ENCODE data around the gene GPR52.
"Not testable (repeated sequence)": the region's sequence is repeated elsewhere in the genome, so short reads cannot be mapped to it uniquely, and the experiment has no call there.

GPR52 gene, protein sequence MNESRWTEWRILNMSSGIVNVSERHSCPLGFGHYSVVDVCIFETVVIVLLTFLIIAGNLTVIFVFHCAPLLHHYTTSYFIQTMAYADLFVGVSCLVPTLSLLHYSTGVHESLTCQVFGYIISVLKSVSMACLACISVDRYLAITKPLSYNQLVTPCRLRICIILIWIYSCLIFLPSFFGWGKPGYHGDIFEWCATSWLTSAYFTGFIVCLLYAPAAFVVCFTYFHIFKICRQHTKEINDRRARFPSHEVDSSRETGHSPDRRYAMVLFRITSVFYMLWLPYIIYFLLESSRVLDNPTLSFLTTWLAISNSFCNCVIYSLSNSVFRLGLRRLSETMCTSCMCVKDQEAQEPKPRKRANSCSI

DNA sequence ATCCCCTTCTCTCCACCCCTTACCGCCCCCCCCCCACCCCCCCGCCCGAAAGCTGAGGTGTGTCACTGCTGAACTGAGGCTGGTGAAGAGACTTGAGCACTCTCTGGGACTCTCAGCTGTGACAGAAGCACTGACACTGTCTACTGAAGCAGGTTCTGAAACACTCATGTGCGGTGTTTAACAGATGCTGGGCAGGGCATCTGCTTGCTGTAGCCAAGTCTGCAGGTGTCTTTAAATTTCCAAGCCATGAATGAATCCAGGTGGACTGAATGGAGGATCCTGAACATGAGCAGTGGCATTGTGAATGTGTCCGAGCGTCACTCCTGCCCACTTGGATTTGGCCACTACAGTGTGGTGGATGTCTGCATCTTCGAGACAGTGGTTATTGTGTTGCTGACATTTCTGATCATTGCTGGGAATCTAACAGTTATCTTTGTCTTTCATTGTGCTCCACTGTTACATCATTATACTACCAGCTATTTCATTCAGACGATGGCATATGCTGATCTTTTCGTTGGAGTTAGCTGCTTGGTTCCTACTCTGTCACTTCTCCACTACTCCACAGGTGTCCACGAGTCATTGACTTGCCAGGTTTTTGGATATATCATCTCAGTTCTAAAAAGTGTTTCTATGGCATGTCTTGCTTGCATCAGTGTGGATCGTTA lies at the start of gene GPR52:
TSS of gene GPR52 (plus strand) at position 99 of the 665 bp plus-strand sequence. CDS start at position 247, 148 bp downstream.
- DNase-seq (ENCODE audit: low spot score) = no peak
- no peak for FAIRE-seq

DNA sequence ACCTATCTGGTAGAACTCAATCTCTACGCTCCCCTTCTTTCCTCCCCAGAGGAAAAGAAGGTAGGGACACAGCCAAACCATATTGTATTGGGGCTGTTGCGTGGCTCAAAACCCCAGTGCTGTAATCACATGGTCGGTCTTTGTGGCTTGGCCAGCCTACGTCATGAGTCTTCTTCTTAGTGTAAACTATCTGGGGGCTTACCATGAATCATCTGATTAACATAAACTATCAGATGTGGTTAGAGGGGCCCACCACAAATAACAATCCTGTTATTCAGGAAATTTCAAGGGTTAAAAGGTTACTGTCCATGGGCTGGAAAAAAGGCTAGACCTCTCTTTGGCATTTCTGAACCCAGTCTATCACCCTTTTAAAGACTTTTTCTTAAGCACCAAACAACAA lies 49.5 kb upstream of the GPR52 start:
- FAIRE-seq (no peak), DNase-seq (ENCODE audit: low spot score) (no peak)

DNA sequence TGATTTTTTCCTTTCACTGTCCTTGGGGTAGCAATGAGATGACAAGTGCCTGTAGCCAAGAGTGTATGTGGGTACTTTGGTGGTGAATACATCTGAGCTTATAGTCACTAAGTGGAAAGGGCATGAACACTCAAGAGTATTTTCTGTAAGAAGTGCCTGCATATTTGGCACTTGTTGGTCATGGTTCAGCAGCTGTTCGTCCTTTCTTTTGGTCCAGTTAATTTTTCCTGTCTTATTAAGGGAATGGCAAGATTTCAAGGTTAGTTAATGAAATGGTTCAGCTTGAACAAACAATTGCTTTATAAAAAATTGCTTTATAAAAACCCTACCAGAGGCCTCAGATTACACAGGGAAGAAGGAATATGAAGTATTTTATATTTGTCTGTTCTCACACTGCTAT lies 48.6 kb upstream of the GPR52 start:
- DNase-seq (ENCODE audit: low spot score) (no peak), FAIRE-seq (no peak)

DNA sequence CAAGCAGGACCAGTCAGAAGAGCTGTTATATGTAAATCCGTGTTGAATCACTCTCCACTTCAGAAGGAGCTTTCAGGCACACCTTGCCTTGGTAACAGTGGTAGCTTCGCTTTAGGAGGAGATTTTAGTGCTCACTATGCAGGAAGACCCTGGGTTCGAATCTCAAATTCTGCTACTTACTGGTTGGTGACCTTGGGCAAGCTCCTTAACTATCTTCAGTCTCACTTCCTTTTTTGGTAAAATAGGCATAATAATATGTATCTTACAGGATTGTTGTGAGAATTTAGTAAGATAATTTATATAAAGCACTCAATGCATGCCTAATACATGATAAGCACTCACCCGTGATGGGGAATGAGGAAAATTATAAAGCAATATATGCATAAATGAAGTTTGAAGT lies 46.7 kb upstream of the GPR52 start:
- no peak for DNase-seq (ENCODE audit: low spot score)
- FAIRE-seq = no peak

DNA sequence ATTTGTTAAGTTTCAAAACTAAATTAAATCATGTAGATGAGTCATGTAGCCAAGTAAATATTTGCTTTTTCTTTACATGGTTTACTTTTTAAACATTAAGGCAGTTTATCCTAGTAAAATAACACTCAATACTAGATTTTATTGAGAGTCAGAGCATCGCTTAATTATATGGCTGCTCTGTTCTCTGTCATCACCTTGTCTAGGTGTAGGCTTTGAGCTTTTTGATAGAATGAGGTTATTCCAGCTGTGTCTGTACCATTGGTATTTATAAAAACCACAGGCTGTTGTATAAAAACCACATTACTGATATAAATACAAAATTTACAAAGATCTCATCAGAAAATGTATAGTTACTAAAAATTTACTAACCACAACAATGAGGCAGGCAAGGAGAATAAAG lies 42.5 kb upstream of the GPR52 start:
- DNase-seq (ENCODE audit: low spot score) (no peak), FAIRE-seq (no peak)

DNA sequence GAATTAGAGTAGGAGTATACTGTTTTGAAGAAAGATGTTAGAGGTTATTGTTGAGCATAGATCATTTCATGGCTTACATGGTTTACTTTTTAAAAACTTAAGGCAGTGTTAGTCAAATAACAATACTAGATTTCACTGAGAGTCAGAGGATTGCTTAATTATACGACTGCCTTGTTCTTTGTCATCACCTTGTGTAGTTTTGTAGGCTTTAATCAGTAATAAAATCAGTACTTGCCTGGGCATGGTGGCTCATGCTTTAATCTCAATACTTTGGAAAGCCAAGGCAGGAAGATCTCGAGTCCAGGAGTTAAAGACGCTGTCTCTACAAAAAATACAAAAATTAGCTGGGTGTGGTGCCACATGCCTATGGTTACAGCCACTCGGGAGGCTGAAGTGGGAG lies 41.3 kb upstream of the GPR52 start:
- no peak for DNase-seq (ENCODE audit: low spot score)
- FAIRE-seq = no peak

DNA sequence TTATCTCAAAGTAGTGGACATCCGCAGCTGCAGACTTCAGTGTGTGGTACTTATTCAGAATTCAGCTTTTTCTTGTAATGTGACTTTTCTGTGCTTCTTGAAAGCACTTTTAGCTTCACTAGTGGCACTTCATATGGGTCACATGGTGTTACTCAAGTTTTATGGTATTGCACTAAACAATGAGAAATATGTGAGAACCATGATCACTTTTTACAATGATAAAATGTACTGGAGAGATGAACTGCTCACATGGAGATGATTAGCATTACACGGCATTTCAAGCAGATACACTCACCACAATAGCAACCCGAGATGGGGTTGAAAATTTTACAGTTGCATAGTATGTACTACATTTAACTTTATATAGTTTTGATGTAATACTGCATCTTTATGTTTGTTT lies 40.1 kb upstream of the GPR52 start:
- DNase-seq (ENCODE audit: low spot score) = no peak
- FAIRE-seq = no peak

DNA sequence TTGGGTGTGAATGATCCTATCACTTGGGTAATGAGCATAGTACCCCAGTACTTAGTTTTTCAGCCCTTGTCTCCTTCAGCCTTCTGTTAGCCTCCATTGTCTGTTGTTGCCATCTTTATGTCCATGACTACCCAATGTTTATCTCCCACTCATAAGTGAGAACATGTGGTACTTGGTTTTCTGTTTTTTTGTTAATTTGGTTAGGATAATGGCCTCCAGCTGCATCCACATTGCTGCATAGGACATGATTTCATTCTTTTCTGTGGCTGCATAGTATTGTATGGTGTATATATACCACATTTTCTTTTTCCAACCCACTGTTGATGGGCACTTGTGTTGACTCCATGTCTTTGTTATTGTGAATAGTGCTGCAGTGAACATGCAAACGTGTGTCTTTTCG lies 39.6 kb upstream of the GPR52 start:
- no peak for DNase-seq (ENCODE audit: low spot score)
- no peak for FAIRE-seq

DNA sequence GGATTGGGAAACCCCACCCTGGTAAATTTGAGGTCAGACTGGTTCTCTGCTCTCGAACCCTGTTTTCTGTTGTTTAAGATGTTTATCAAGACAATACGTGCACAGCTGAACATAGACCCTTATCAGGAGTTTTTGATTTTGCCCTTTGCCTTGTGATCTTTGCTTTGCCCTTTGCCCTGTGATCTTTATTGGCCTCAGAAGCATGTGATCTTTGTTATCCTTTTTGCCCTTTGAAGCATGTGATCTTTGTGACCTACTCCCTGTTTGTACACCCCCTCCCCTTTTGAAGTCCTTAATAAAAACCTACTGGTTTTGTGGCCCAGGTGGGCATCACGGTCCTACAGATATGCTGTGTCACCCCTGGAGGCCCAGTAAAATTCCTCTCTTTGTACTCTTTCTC lies 38.0 kb upstream of the GPR52 start:
- not testable (repeated sequence) for FAIRE-seq

DNA sequence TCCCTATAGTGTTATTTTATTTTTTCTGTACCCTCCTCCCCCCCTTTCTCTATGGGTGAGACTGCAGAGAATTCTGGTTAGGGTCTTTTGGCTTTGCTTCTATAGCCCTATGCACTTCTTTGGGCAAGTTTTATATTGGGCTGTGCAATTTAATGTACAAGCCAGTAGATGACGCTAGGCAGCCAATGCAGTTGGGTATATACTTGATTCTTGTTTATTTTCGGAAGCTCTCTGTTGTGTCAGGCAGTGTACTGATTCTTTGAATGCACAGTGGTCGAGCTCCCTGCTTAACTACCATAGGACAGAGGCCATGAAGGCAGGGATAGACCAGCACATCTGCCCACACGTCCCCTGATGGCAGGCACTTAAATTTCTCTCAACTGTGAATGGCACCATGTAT lies 34.1 kb upstream of the GPR52 start:
- DNase-seq (ENCODE audit: low spot score) = no peak
- no peak for FAIRE-seq

More for the DNA sequence above, 38.0 kb upstream of the GPR52 start:
- not testable (repeated sequence) for DNase-seq (ENCODE audit: low spot score)

DNA sequence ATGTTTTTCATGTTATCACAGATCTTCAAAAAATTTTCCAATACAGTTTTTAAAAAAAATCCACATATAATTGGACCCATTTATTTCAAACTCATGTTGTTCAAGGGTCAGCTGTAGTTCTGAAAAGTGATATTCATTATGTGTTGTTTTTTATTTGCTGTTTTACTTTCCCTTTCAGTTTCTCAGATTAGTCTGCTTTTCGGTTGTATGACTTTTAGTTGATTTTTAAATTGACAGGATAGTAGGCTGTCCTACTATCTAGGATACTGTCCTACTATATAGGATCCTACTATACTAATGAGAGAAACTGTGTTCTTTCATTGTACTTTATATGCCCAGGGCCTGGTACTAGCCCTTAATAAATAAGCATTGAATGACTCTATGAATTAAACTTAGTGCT lies 33.6 kb upstream of the GPR52 start:
- FAIRE-seq = no peak

DNA sequence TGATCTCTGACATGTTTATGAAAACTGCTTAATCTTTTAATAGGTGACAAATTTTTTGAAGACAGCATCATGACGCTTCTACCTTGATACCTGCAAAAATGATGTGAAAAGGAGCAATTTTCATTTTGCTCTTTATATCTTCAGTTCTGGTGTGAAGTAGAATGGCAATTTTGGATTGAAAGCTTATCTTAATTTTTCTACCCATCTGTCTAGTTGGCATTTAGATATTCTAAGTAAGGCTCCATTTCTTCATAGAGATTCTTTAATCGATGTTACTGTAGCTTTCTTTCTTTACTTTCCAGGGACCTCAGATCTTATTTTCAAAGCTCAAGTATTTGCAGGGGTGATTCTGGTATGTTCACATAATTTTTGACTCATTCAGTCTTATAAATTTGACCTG lies 32.3 kb upstream of the GPR52 start:
- no peak for FAIRE-seq

More for the DNA sequence above, 33.6 kb upstream of the GPR52 start:
- DNase-seq (ENCODE audit: low spot score) = no peak

DNA sequence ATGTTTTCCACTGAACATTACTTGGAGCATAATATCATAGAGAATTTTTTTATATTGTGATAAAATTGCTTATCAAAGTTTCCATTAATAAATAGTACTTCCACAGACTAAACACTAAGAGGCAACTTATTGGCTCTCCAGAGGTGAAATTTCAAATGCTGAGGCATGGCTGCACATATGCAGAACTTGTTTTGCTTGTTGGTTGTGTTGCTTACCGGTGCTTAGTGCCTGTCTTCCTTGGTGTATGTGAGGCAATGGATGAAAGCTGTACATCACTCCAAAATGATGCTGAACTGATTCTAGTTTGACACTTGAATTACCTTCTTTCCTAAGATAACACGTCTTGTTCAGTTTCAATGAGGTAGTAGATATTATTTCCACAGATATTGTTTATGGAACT lies 29.8 kb upstream of the GPR52 start:
- FAIRE-seq (no peak), DNase-seq (ENCODE audit: low spot score) (no peak)

More for the DNA sequence above, 32.3 kb upstream of the GPR52 start:
- no peak for DNase-seq (ENCODE audit: low spot score)

DNA sequence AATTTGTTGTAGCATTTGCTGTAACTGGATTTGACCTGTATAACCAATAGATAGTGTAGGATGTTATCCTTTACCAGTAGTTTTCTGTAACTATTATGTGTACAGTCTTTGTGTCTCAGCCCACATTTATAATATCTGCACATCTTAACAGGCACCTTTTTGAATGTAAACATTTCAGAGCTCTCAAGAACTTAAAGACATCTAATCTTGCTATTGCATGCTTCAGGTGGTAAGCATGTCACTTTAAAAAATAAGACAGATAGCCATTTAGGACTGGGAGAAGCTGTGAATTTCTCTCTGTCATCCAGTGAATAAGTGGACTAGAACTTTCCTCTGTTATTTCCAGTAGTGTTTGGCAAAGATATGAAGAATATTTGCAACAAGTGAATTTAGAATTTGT lies 22.6 kb upstream of the GPR52 start:
- FAIRE-seq = no peak
- DNase-seq (ENCODE audit: low spot score) = no peak

DNA sequence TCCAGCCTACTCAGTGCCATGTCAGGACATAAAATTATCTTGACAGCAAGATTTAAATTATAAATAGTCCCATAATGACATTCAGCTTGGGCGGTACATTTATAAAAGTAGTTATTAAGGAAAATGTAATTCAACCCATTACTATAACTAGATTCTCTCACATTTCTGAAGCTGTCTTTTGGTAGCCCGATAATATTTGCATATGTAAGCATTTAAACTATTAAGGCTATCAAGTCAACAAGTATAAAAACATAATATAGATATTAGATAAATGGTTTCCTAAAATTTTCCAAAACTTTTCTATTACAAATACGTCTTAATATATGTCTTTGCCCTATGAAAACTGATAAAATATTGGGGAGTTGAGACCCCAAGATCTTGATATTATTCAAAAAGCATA lies 21.6 kb upstream of the GPR52 start:
- no peak for FAIRE-seq
- no peak for DNase-seq (ENCODE audit: low spot score)

DNA sequence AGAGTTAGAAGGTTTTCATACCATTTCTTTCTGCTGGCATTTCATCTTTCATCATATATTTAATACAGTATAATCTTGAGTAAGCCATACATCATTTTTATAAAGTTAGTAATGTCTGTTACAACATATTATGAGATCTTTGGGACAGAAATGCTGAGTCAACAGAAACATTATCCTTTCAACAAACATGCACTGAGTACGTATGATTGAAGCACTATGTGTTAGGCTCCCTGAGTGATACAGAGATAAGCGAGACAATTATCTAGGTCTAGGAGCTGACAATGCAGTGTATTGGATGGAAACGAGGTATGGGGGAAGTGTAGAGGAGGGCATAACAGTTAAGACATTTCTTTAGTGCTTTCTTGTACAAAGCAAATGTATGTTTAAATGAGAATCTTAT lies 19.7 kb upstream of the GPR52 start:
- DNase-seq (ENCODE audit: low spot score) (no peak), FAIRE-seq (no peak)

DNA sequence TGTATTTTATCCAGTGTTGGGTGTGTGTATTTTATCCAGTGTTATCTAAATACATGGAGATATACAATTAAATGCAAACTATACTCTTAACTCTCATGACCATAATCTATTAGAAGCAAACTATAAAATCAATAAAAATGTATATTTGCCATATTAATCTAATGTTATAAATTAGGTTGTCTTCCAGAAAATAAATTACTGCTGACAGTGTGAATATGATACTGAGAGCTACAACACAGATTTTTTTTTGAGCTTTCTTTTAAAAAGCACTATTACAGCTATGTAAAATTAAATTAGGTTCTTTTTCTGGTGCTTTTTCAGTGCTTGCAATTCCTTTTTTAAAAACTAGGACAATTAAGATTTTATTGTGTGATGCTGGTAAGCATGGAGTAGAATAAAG lies 19.0 kb upstream of the GPR52 start:
- DNase-seq (ENCODE audit: low spot score) (no peak), FAIRE-seq (no peak)

DNA sequence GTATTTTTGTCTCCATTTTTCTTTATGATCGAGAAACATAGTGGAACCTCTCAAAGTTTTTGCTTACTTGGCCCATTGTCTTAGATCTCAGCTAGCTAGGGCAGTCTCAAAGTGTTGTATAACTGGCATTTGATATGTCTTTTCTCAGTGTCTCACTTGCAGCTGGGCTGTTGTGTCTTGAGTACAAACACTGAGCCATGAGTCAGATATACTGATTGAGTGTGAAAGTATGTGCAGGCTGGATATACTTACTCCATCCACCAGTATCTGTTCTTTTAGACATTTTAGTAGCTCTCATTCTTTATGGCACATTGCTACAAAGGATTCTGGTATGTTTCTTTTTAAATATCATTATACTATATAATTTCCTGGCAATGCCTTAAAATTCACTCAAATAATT lies 14.3 kb upstream of the GPR52 start:
- no peak for FAIRE-seq
- DNase-seq (ENCODE audit: low spot score) = no peak

DNA sequence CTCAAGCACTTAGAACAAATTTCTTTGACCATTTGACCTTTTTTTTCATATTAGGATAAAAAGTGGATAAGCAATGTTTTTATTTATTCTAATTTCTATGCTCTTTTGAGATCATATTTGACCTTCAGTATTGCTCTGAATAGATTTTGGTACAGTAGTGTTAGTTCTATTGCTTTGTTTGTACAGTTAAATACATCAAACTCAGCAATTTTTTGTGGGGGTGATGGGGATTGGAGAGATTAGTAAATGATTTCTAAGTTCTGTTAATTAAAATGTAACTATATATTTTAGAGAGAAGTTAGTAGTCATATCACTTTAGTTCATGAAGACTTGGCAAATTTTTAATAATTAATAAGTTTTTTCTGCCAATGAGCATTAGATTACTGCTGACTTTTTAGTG lies 2.4 kb upstream of the GPR52 start:
- DNase-seq (ENCODE audit: low spot score) = no peak
- no peak for FAIRE-seq

DNA sequence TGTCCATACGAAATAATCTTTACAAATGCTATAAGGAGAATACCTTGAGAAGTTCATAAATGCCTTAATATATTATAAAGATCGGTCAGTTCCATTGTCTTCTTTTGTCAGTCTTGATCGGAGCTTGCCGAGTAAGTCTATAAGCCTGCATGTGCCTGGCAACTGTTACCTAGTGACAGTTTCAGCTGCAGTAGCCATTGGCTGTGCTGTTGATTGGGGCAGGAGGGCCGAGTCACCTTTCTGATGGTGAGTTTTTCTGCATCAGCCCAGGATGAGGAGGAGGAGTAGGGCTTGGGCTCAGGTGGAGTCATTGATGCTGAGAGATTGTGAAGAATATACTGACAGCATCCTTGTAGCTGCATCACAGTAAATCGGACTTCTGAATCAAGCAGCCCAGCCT lies 1.9 kb upstream of the GPR52 start:
- FAIRE-seq (no peak), DNase-seq (ENCODE audit: low spot score) (no peak)

DNA sequence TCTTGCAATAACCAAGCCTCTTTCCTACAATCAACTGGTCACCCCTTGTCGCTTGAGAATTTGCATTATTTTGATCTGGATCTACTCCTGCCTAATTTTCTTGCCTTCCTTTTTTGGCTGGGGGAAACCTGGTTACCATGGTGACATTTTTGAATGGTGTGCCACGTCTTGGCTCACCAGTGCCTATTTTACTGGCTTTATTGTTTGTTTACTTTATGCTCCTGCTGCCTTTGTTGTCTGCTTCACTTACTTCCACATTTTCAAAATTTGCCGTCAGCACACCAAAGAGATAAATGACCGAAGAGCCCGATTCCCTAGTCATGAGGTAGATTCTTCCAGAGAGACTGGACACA lies 743 bp downstream of the GPR52 start:
- FAIRE-seq (no peak), DNase-seq (ENCODE audit: low spot score) (no peak)

DNA sequence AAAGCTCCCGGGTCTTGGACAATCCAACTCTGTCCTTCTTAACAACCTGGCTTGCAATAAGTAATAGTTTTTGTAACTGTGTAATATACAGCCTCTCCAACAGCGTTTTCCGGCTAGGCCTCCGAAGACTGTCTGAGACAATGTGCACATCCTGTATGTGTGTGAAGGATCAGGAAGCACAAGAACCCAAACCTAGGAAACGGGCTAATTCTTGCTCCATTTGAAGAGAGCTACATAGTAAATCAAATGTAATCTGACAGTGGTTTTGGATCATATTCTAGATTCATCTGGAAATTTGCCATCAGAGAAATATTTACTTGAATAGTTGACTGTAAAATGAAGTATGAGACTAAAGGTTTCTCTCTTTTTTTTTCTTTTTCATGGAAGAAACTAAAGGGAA lies 1.2 kb downstream of the GPR52 start:
- DNase-seq (ENCODE audit: low spot score) (no peak), FAIRE-seq (no peak)

DNA sequence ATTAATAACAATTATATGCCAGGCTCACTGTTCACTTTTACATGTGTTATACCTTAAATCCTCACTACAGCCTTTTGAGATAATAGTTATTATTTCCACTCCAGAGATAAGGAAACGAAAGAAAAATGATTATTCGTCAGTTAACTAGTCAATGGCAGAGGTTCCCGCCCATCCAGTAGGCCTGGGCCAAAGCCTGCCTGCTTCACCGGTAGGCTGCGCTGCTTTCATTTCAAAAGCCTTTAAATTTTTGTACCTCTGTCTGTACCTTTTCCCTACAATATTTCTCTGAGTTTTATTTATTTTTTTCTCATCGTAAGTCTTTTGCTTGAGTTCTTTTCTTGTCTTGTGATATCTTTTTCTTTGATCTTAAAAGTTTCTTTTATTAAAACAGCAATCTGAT lies 3.6 kb downstream of the GPR52 start:
- DNase-seq (ENCODE audit: low spot score) = no peak
- FAIRE-seq = no peak

Data from RCC 7860 (cell line).